ENCODE data around the gene TRIM28. TPM values are rescaled to one million over a fixed set of nuclear protein-coding genes. Genes with fewer than 3 reads are reported as not detected.
A peak's percentile ranks its signal among the peaks of the same experiment; 100 is the strongest.

Gene TRIM28
- total RNA-seq, 1 experiment from 2014 or later: 641 TPM

GRCh38 chr19:58554494-58555368 is 10.9 kb downstream of the TRIM28 start, which contains the start of gene CHMP2A:
Gene CHMP2A, minus strand, starts transcription at chr19:58555105. Its CDS starts 893 bp downstream, at chr19:58554212.
- H3K36me3 ChIP-seq: peaks cover 74% of the 10 kb centered on the region
- peak; percentile 93 for DNase-seq
- peak within 1 kb of the TSS; percentile 58 for H3K4me3 ChIP-seq
- H3K27me3 ChIP-seq: no peaks in the 10 kb centered on the region
- no peaks in the 10 kb centered on the region for H3K9me3 ChIP-seq

GRCh38 chr19:58555369-58555885 is 11.6 kb downstream of the TRIM28 start:
- no peak for DNase-seq
- H3K9me3 ChIP-seq: no peaks in the 10 kb centered on the region
- H3K27me3 ChIP-seq: no peaks in the 10 kb centered on the region
- H3K36me3 ChIP-seq: peaks cover 69% of the 10 kb centered on the region
- peak overlapping the region; percentile 58 for H3K4me3 ChIP-seq

DNA sequence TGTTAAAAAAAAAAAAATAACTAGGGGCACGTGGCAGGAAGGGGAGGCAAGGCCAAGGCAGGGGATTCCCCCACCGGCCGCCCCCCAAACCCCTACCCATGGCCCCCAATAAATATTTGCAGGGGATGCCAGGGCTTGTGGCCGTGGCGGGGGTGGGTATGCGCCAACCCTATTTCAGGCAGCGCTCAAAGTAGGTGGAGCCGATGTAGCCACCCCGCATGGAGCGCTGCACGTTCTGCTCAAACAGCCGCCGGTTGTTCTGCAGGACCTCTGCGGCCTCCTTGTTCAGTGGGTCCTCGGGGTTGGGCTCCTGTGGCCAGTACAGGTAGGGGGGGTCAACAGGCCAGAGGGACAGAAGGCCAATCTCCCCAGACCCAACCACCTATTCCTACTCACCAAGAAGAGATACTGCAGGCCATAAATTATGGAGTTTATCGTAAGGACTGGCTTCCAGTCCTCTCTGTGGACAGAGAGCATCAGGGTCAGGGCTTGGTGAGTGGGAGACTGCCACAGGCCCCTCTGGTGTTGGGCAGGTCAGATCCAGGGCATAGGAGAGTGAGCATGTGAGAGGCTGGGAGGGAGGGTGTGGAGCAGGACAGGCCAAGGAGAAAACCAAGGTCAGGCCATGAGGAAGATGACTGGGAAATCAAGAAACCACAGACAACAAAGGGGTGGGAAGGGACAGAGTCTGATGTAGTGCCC is 12.2 kb downstream of the TRIM28 start:
- DNase-seq: no peak
- Histone ChIP-seq H3K36me3 (peaks cover 63% of the 10 kb centered on the region), H3K27me3 (no peaks in the 10 kb centered on the region), H3K9me3 (no peaks in the 10 kb centered on the region), H3K4me3 (no peak overlapping the region)

DNA sequence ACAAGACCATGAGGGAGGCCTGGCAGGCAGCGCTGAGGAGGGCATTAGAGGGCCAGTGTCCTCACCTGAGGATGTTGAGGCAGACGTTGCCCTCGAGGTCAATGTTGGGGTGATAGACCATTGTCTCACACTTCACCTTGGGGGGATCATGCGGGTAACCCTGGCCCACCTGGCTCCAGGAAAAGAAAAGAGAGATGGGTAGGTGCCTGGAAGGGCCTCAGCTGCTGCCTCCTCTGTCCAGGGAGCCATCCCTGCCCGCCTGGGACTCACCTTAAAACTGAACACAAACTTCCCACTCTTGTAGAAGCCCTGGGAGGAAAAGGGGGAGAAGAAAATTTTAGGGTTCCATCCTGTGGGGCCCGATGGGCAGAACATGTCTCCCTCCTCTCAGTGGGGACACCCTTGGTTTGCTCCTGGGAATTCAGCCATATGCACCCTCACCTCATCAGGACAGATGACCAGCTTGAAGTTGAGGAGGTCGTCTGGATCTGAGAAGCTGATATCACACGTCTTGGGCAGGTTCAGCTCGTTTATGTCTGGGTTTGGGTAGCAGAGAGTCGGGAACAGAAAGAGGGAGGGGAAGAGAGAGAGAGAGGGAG is 12.9 kb downstream of the TRIM28 start:
- H3K36me3 ChIP-seq: peaks cover 56% of the 10 kb centered on the region
- no peak for DNase-seq
- no peaks in the 10 kb centered on the region for H3K27me3 ChIP-seq
- no peaks in the 10 kb centered on the region for H3K9me3 ChIP-seq
- H3K4me3 ChIP-seq: peak overlapping the region; percentile 89

GRCh38 chr19:58557221-58558065 is 13.6 kb downstream of the TRIM28 start:
- DNase-seq: no peak
- no peaks in the 10 kb centered on the region for H3K27me3 ChIP-seq
- peaks cover 49% of the 10 kb centered on the region for H3K36me3 ChIP-seq
- no peaks in the 10 kb centered on the region for H3K9me3 ChIP-seq
- H3K4me3 ChIP-seq: peak overlapping the region; percentile 89

- Histone ChIP-seq H3K4me3 (peak within 1 kb of the TSS; percentile 89), H3K27me3 (no peaks in the 10 kb centered on the region), H3K36me3 (peaks cover 42% of the 10 kb centered on the region), H3K9me3 (no peaks in the 10 kb centered on the region)
- no peak for DNase-seq
Observed at GRCh38 chr19:58558066-58558622, 14.3 kb downstream of the TRIM28 start, which contains the start of gene UBE2M. Gene UBE2M, minus strand, starts transcription at chr19:58558611. Its CDS starts 230 bp downstream, at chr19:58558381.

GRCh38 chr19:58558623-58559274 is 14.9 kb downstream of the TRIM28 start:
- no peaks in the 10 kb centered on the region for H3K27me3 ChIP-seq
- H3K9me3 ChIP-seq: no peaks in the 10 kb centered on the region
- DNase-seq: peak; percentile 99
- peak overlapping the region; percentile 86 for H3K4me3 ChIP-seq
- H3K36me3 ChIP-seq: peaks cover 36% of the 10 kb centered on the region

- Histone ChIP-seq H3K36me3 (peaks cover 31% of the 10 kb centered on the region), H3K4me3 (peak overlapping the region; percentile 86), H3K27me3 (no peaks in the 10 kb centered on the region), H3K9me3 (no peaks in the 10 kb centered on the region)
- peak; percentile 98 for DNase-seq
Observed at GRCh38 chr19:58559275-58560006, 15.6 kb downstream of the TRIM28 start.

DNA sequence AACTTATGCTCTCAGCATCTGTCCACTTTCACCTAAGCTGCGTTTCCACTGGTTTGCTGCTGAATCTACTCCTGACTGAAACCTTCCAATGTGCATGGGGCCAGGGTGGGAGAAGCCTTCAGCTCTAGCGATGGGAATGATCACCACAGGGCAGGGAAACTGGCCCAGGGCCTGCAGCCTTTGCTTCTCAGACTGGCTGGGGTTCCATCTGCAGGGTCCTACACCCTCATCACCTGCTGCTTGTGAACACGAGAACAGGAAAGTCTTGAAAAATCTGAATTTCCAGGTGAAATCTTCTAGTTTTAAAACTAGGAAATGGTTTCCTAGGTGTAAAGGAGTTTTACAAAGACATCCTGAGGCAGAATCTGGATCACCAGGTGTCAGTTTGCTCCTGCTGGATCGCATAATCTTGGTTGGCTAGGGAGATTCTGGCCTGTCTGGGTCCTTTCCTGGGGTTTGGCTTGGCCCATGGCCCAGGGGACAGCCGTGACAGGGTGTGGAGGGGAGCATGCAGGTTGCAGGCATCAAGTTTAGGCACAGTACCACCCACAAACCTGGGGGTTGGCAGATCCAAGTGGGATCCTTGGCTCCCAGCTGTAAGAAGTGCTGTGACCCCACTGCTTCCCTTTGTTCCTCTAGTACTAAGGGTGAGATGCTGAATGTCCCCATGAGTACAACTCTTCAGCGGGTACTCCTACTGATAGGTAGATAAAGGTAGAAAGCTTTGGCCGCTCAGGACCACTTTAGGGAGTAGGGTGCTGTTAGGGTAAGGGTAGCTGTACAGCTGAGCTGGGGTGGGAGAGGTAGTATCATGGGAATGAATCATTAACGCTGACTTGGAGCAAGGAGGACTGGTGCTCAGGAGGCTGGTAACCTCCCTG is 16.4 kb downstream of the TRIM28 start:
- Histone ChIP-seq H3K27me3 (no peaks in the 10 kb centered on the region), H3K9me3 (no peaks in the 10 kb centered on the region), H3K4me3 (peak overlapping the region; percentile 86), H3K36me3 (peaks cover 23% of the 10 kb centered on the region)
- DNase-seq: no peak

- Histone ChIP-seq H3K9me3 (no peaks in the 10 kb centered on the region), H3K4me3 (no peak overlapping the region), H3K27me3 (no peaks in the 10 kb centered on the region), H3K36me3 (peaks cover 22% of the 10 kb centered on the region)
- no peak for DNase-seq
Observed at GRCh38 chr19:58560921-58561320, 17.1 kb downstream of the TRIM28 start.

GRCh38 chr19:58561373-58562121 is 17.7 kb downstream of the TRIM28 start:
- H3K4me3 ChIP-seq: no peak overlapping the region

DNA sequence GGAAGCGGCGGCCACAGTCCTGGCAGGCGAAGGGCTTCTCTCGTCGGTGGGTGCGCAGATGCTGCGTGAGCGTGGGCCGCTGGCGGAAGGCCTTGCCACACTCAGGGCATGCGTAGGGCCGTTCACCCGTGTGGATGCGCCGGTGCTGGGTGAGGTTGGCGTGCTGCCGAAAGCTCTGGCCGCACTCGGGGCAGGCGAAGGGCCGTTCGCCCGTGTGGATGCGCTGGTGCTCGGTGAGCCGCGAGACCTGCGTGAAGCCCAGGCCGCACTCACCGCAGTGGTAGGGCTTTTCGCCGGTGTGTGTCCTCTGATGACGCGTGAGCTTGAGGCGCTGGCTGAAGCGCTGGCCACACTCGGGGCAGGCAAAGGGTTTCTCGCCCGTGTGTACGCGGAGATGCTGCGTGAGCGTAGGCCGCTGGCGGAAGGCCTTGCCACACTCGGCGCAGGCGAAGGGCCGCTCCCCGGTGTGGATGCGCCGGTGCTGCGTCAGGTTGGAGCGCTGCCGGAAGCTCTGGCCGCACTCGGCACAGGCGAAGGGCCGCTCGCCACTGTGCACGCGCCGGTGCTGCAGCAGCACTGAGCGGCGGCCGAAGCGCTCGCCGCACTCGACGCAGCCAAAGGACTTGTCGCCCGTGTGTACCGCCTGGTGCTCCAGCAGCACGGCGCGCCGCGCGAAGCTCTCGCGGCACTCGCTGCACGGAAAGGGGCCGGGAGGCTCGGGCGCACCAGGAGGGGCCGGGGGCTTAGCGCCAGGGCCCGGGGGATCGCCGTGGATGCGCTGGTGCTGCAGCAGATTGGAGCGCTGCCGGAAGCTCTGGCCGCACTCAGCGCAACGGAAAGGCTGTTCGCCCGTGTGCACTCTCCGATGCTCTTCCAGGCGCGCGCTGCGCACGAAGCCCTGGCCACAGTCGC is 18.5 kb downstream of the TRIM28 start:
- DNase-seq: no peak
- Histone ChIP-seq H3K27me3 (no peaks in the 10 kb centered on the region), H3K4me3 (no peak overlapping the region), H3K36me3 (peaks cover 9% of the 10 kb centered on the region), H3K9me3 (no peaks in the 10 kb centered on the region)

More at GRCh38 chr19:58561373-58562121, 17.7 kb downstream of the TRIM28 start:
- DNase-seq: no peak
- Histone ChIP-seq H3K27me3 (no peaks in the 10 kb centered on the region), H3K9me3 (no peaks in the 10 kb centered on the region), H3K36me3 (peaks cover 16% of the 10 kb centered on the region)

Data from MG63 (cell line).